Omental fat pad (tissue), 4 donors: ENCODE data around the gene IFIT1. TPM values are rescaled to one million over a fixed set of nuclear protein-coding genes. Genes with fewer than 3 reads are reported as not detected.
"Not testable (repeated sequence)": the region's sequence is repeated elsewhere in the genome, so short reads cannot be mapped to it uniquely, and the experiment has no call there.

Experiments used
- ATAC-seq: fragments of 150-250 bp; one replicate; pipeline ENCODE4 v1.9.1; 2016; ENCODE audit warnings: mild to moderate bottlenecking, moderate library complexity; ENCODE audit not compliant: low FRiP score
- DNase-seq: peaks from one replicate; pipeline ENCODE4 v3.0.0-alpha.2; 2019; ENCODE audit warnings: low spot score
- CTCF ChIP-seq, 3 donors: fragments of 450-650 bp; IDR thresholded peaks; one replicate each; pipeline ENCODE4 v1.5.1; 2016 to 2017; ENCODE audit warnings: antibody characterized with exemption in 3 of 3, mild to moderate bottlenecking in 3 of 3, moderate library complexity in 2 of 3
- total RNA-seq, 4 donors: library from RNA; depleted of rRNA; stranded (reverse); fragments of >200 nt; gene quantifications; one replicate each; pipeline ENCODE4 v1.1.0, GENCODE V29; 2016

The IFIT1 gene
- total RNA-seq, 4 donors from 2014 or later = 8.1 to 30.9 (median 11.6) TPM

GRCh38 chr10:89390476-89391225 lies 1.8 kb upstream of the IFIT1 start:
- ATAC-seq (no peak), DNase-seq (no peak)
- TF ChIP-seq CTCF (IDR thresholded peaks at IDR 0.05) = no peak

GRCh38 chr10:89391226-89391576 lies 1.2 kb upstream of the IFIT1 start:
- not testable (repeated sequence) for ATAC-seq, DNase-seq

- TF ChIP-seq CTCF (IDR thresholded peaks at IDR 0.05) = no peak
- ATAC-seq (peak; percentile 52), DNase-seq (no peak)
Measured at GRCh38 chr10:89392974-89393373, 551 bp downstream of the IFIT1 start.

- ATAC-seq (no peak), DNase-seq (no peak)
- TF ChIP-seq CTCF (IDR thresholded peaks at IDR 0.05) = no peak
Measured at GRCh38 chr10:89393898-89394297, 1.5 kb downstream of the IFIT1 start.

- DNase-seq (no peak), ATAC-seq (no peak)
- TF ChIP-seq CTCF (IDR thresholded peaks at IDR 0.05) = no peak
Measured at GRCh38 chr10:89395141-89395540, 2.7 kb downstream of the IFIT1 start.

- DNase-seq (no peak), ATAC-seq (no peak)
- TF ChIP-seq CTCF (IDR thresholded peaks at IDR 0.05) = no peak
Measured at GRCh38 chr10:89398003-89398749, 5.8 kb downstream of the IFIT1 start.

- ATAC-seq (no peak), DNase-seq (no peak)
- TF ChIP-seq CTCF (IDR thresholded peaks at IDR 0.05) = no peak
Measured at GRCh38 chr10:89399956-89400355, 7.5 kb downstream of the IFIT1 start.
